ENCODE results near the gene GTF2IRD1.
"Not testable (repeated sequence)": the region's sequence is repeated elsewhere in the genome, so short reads cannot be mapped to it uniquely, and the experiment has no call there.

The GTF2IRD1 gene

DNA sequence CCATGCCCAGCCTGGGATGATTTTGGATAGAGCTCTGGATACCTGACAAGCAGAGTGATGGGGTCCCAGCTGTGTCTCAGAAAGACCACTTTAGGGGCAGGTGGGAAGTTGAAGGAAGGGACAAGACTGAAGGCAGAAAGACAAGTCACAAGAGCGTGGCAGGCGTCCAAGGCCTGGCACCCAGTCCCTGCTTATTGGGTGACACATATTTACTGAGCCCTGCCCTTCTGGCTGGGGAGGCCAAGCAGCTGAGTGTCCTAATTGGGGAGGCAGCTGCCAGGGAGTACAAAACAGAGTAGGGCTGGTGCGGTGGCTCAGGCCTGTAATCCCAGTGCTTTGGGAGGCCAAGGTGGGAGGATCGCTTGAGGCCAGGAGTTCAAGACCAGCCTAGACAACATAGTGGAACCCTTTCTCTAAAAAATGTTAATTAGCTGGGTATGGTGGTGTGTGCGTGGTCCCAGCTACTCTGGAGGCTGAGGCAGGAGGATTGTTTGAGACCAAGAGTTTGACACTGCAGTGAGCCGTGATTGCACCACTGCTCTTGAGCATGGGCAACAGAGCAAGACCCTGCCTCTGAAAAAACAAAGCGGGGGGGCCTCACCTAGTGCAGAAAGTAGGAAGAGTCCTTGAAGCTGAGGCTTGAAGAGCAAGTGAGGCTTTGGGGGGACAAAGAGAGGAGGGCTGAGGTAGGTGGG lies 150.8 kb downstream of the GTF2IRD1 start:
- DNase-seq (ENCODE audit: low read depth in 2 of 2): no peak

DNA sequence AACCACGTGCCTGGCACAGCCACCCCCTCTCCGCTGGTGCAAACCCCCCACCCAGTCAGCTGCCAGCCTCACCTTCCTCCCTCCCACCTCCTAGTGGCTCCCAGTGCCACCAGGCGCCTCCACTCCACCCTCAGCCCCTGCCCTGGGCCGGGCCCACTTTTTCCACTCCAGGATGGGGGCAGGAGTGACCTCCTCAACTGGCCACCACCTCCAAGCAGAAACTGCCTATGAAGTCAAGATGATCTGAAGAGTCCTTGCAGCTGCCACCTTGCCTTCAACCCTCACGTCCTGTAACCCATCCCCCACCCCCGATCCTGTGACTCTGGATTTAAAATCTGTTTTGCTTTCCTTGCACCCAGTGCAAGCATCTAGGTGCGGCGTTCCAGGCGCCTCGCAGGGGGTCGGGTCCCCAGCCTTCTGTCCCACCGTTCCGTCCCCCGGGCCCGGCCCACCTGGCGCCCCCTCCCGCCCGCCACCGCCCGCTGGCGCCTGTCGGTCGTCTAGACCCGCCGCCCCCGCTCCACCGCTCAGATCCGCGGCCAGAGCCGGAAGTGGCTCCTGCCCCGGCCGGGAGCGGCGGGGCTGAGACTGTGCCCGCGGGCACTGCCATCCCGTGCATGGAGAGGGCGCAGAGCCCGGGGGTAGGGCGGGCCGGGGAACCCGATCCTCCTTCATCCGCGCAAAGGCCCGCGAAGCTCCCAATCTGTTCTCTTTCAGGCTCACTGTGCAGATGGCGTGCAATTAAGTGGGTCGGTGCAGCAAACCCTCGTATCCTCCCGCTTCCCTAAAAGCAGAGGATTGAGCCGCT lies 152.6 kb downstream of the GTF2IRD1 start:
- peak in 1 of 2 donors; percentile 34 for DNase-seq (ENCODE audit: low read depth in 2 of 2)

DNA sequence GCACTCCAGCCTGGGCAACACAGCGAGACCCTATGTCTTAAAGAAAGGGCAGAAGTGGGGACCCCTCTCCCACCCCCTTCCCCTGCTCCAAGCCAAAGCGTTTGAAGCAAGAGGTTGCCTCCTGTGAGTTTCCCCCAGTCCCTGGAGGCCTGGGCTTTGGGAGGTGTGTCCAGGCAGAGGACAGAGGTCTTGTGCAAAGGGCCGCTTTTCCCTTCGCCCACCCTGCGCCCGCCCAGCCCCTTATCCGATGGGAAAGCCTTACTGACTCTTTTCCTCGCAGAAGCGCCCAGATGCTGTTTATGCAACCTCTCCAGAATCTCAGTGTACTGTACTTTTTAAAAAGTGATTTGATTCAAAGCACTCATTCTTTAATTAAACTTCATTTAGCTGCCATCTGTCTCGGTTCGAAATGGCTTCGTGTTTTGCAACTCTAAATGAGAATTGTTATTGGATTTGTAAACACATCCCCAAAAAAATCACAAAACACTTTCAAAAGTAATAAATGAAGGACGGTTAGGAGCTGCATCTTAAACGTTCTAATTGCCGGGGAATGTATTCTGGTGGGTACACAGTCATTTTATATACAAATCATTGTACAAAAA lies 153.3 kb downstream of the GTF2IRD1 start:
- DNase-seq (ENCODE audit: low read depth in 2 of 2): no peak

DNA sequence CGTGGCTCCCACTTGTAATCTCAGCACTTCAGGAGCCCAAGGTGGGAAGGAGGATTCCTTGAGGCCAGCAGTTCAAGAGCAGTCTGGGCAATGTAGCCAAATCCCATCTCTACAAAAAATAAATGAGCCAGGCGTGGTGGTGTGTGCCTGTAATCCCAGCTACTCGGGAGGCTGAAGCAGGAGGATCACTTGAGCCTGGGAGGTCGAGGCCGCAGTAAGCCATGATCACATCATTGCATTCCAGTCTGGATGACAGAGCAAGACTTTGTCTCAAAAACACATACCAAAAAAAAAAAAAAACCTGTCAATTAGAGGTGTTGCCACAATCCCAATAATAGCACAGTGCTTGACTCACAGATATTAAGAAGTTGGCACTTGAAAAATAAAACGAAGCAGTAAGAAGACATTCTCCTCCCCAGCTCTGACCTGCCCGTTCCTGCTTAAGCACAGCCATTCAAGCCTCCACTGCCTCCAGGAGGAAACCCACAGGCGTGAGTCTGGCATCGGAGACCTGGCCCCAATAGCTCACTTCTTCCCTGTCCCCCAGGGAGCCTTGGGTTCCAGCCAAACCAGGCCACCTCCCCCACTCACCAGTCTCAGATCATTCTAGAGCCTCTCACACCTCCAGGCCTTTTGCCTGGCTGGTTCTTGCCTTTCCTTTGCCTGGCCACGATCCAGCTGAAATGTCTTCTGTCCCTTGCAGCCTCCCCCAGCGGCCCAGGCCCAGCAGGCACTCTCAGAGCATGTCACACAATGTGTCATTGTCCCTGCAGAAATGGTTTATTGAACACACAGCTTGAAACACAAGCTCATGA lies 158.5 kb downstream of the GTF2IRD1 start:
- no peak for DNase-seq (ENCODE audit: low read depth in 2 of 2)

DNA sequence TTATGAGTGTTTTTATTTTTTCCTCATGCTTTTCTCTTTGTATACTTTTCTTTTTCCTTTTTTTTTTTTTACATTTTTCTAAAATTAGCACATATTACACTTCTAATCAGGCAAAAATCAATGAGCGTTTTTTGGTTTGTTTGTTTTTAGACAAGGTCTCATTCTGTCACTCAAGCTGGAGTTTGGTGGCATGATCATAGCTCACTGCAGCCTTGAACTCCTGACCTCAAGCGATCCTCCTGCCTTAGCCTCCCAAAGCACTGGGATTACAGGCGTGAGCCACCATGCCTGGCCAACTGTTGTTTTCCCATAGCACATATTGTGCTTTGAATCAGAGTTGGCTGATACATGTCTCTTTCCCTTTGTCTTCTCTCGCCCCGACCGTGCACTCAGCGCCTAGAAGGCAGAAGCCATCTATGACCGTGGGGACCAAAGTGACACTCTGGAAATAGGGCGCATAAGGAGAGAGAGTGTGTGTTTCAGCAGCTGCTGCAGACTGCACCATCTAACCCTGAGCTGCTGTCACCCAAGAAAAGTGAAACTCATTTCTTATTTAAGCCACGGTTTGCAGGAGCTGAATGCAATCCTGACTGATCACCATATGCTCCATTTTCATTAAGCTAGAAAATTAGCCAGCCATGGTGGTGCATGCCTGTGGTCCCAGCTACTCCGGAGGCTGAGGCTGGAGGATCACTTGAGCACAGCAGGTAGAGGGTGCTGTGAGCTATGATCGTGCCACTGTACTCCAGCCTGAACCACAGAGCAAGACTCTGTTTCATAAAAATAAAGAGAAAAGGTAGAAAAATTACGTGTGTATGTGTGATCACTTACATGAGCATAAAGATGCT lies 162.5 kb downstream of the GTF2IRD1 start:
- no peak for DNase-seq (ENCODE audit: low read depth in 2 of 2)

DNA sequence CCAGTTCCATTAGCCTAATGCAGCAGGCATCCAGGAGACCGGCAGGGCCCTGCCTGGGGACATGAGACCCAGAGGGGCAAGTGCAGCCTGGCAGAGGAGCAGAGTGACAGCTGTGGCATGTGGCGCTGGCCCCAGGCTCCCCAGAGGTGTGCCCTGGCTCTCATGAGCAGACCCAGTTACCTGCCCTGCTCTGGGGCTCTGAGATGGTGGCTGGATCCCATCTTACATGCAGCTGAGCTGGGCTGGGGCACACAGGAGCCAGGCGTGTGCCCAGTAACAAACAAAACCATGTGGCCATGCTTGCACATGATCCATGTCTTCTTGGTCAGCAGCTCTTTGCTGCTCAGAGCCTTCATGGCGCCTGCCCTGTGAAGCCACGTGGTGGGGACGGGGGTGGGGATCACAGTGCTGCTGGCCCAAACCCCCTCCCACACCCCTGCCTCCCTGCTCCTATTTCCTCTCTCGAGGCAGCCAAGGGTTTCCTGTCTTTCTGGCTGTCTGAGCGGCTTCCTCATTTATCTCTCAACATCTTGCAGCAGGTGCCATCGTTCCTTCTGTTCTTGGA lies 163.6 kb downstream of the GTF2IRD1 start:
- DNase-seq (ENCODE audit: low read depth in 2 of 2): no peak

DNA sequence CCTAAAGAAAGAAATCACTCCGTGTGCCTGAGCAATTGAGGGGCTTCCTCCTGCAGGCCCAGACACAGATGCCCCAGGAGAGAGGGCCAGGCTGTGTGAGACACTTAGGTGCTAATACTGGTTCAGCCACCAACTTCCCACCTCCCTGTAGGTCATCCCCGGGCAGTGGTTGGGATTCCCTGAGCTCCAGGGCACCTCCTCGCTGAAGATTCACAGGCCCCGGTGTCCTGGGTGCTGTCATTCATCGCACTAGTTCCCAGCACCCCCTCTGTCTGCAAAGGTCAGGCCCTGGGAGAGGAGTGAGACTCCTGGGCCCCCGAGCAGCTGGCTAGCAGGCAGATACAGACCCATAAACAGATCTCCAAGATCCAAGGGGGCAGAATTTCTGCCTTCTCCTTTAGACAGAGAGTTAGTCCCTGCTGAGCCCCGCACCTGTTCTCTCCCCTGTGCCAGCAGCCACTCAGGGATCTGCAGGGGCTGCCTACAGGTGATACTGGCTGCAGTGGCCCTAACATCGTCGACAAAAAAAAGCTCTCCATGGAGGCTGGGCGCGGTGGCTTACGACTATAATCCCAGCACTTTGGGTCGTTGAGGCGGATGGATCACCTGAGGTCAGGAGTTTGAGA lies 165.6 kb downstream of the GTF2IRD1 start:
- no peak for DNase-seq (ENCODE audit: low read depth in 2 of 2)

DNA sequence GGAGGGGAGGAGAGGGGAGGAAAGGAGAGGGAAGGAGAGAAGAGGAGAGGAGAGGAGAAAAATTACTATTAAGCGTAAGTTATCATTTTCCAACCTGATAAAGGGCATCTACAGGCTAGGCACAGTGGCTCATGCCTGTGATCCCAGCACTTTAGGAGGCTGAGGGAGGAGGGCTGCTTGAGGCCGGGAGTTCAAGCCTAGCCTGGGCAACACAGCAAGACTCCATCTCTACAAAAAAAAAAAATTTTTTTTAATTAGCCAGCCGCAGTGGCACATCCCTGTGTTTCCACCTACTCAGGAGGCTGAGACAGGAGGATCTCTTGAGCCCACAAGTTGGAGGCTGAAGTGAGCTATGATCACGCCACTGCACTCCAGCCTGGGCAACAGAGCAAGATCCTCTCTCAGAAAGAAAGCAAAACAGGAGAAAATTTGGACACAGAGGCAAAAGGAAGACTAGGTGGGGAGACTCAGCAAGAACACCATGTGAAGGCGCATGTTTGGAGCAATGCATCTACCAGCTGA lies 168.6 kb downstream of the GTF2IRD1 start:
- no peak for DNase-seq (ENCODE audit: low read depth in 2 of 2)

DNA sequence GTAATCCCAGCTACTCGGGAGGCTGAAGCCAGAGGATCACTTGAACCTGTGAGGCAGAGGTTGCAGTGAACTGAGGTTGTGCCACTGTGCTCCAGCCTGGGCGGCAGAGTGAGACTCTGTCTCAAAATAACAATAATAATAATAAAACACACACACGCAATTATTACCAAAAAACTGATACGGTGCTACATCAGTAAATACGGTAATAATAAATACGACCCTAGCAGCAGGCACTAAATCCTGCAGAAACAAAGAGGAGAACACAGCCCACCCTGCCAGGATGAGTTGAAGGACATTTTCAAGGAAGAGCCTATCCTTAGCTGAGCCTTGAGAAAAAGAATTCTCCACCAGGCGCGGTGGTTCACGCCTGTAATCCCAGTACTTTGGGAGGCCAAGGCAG lies 169.4 kb downstream of the GTF2IRD1 start:
- DNase-seq (ENCODE audit: low read depth in 2 of 2): no peak

DNA sequence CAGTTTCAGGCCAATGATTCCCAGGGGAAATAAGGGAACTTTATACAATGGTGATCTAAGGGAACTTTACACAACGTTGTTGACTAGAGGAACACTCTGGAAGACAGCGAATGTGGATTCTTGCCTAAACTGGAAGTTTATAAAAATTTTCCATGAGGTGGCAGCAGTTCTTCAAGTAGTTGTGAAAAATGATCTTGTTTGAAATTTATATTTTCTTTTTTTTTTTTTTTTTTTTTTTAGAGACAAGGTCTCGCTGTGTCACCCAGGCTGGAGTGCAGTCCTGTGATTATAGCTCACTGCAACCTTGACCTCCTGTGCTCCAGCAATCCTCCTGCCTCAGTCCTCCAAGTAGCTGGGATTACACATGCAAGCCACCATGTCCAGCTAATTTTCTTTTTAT lies 171.7 kb downstream of the GTF2IRD1 start:
- DNase-seq (ENCODE audit: low read depth in 2 of 2): no peak

DNA sequence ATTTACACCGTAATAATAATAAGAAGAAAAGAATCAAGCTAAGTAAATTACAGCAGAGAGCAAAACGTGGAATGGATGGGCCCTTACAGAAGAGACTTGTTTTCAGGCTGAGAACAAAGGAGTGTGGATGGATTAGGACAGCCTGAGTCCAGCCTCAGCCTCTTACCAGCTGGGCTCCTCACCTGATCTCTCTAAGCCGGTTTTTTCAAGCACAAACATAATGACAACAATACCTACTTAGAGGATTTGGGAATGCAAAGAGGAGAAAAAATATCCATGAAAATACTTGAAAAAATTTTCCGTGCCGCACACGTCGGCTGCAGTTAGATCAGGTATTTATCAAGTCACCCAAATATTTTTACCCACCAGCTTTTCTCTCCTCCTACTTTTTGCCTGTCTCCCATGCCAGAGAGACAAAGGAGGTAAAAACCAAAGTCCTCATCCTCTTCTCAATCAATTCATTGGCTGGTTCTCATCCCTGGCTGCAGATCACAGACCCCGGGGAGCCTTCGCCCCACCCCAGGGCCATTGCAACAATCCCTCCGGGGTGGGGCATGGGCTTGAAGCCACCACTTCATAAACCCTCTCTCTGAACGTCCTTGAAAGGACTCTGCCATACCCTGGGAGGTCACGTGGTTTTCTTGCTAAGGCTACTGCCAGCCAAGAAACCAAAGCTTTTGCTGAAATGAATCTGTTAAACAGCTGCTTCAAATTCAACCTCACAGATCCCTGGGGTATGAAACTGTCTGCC lies 174.1 kb downstream of the GTF2IRD1 start:
- no peak for DNase-seq (ENCODE audit: low read depth in 2 of 2)

DNA sequence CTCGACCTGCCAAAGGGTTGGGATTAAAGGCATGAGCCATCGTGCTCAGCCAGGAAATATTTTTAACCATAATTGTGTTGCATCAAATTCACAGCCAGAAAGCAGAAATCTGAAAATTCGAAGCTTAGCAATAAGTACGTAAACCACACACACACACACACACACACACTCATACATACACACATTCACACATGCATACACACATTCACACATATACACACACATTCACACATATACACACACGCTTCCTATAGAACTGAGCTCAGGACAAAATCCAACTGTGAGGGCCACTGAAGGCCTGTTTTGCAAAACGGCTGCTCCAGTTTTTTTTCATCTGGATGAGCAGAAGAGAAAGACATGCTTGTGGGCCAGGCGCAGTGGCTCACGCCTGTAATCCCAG lies 178.8 kb downstream of the GTF2IRD1 start:
- no peak for DNase-seq (ENCODE audit: low read depth in 2 of 2)

DNA sequence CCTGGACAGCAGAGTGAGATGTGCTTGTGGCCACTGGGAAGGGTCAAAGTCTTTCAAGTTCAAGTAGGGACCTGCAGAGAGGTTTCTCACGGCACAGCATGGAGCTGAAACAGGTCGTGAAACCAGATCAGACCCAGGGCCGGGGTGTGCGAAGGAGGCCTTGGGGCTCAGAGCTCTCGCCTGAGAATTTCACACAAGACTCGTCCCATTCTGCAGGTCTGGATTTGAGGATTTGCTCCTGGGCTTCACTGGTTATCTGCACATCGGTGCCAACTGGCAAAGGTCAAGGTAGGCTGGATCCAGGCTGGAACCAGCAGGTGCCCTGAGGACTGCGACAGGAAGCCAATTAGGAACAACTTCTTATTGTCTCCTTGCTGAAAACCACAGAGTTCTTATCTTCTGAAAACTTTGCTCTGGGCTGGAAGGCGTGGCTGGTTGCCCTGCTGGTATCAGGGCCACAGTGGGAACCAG lies 179.8 kb downstream of the GTF2IRD1 start:
- no peak for DNase-seq (ENCODE audit: low read depth in 2 of 2)

DNA sequence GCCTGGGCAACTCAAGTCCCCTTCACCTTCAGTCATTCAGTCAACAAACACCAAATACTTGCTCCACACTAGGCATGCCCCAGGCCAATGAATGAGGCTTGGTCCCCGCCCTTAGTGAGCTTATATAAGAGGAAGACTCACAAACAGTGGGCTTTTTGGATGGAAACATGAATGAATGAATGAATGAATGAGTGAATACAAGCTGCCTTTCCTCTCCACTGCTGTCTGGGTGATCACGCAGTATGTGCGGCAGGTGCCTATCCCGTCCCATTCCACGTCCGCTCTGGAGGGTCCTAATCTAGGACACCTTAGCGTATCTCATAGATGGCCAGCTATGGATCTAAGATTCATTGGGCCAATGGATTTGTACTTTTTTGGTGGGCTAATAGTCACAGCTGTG lies 184.0 kb downstream of the GTF2IRD1 start:
- no peak for DNase-seq (ENCODE audit: low read depth in 2 of 2)

DNA sequence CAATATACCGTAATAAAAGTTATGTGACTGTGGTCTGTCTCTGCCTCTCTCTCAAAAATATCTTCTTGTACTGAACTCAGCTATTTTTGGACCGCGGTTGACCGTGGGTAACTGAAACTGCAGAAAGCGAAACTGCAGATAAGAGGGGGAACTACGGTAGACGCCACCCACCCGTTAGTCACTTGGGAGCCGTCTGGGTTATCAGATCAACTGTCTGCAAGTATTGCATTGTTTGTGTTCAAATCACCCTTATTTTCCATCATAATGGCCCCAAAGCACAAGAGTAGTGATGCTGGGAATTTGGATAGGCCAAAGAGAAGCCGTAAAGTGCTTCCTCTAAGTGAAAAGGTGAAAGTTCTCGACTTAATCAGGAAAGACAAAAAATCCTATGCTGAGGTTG lies 196.3 kb downstream of the GTF2IRD1 start:
- DNase-seq (ENCODE audit: low read depth in 2 of 2): peak; percentile 80 to 83

DNA sequence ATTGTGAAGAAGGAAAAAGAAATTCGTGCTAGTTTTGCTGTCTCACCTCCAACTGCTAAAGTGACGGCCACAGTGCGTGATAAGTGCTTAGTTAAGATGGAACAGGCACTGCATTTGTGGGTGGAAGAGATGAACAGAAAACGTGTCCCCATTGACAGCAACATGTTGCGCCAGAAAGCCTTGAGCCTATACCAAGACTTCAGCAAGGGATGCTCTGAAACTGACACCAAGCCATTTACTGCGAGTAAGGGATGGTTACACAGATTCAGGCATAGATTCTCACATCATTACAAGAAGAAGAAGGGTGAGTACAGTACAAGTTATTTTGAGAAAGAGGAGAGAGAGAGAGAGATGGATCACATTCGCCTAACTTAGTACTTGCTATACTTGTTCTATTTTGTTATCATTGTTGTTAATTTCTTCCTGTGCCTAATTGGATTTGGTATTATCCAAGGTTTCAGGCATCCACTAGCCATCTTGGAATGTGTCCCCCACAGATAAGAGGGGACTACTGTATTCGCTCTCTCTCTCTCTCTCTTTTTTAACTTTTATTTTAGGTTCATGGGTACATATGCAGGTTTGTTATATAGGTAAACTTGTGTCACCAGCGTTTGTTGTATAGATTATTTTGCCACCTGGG lies 196.9 kb downstream of the GTF2IRD1 start:
- not testable (repeated sequence) for DNase-seq (ENCODE audit: low read depth in 2 of 2)

DNA sequence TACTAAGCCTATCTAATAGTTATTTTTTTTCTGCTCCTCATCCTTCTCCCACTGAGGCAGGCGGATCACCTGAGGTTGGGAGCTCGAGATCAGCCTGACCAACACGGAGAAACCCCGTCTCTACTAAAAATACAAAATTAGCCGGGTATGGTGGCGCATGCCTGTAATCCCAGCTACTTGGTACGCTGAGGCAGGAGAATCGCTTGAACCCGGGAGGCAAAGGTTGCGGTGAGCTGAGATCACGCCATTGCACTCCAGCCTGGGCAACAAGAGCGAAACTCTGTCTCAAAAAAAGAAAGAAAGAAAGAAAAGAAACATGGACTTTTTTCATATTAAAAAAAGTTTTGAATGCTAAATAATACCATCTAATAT lies 197.4 kb downstream of the GTF2IRD1 start:
- not testable (repeated sequence) for DNase-seq (ENCODE audit: low read depth in 2 of 2)
